Right atrium auricular region (tissue), 2 donors: ENCODE data around the gene TPI1. TPM values are rescaled to one million over a fixed set of nuclear protein-coding genes. Genes with fewer than 3 reads are reported as not detected.

Experiments
- DNase-seq: peaks from one replicate; pipeline ENCODE4 v3.0.0-alpha.2; 2019; ENCODE audit warnings: low spot score
- H3K27ac ChIP-seq, 2 donors: fragments of 200-600 bp; sonication (generic); 1 replicate in 1 of 2; 2 replicates in 1 of 2; pipeline ENCODE4 v1.5.1; 2016 to 2019
- H3K27me3 ChIP-seq, 2 donors: fragments of 200-600 bp; sonication (generic); one replicate each; pipeline versions ENCODE4 v1.5.1 to v1.6.0; 2017 to 2019
- H3K36me3 ChIP-seq: fragments of 200-600 bp; sonication (generic); one replicate; pipeline ENCODE4 v1.5.1; 2016
- H3K4me1 ChIP-seq, 2 donors: fragments of 200-600 bp; sonication (generic); one replicate each; pipeline versions ENCODE4 v1.5.1 to v1.6.0; 2017 to 2019
- H3K4me3 ChIP-seq, 2 donors: fragments of 200-600 bp; sonication (generic); 1 replicate in 1 of 2; 2 replicates in 1 of 2; pipeline ENCODE4 v1.5.1; 2017 to 2019; ENCODE audit warnings: mild to moderate bottlenecking in 1 of 2, moderate library complexity in 1 of 2
- H3K9me3 ChIP-seq, 2 donors: fragments of 200-600 bp; sonication (generic); one replicate each; pipeline ENCODE4 v1.5.1; 2019
- total RNA-seq, 2 donors: library from RNA; depleted of rRNA; stranded (reverse); fragments of >200 nt; gene quantifications; one replicate each; pipeline ENCODE4 v1.1.0, GENCODE V29; 2016
- TF ChIP-seq, protein P1 (sequence below), 2 donors: fragments of 200-600 bp; sonication (generic); IDR thresholded peaks; one replicate each; pipeline ENCODE4 v1.5.1; 2019; ENCODE audit warnings: antibody characterized with exemption in 2 of 2

TPI1 gene
- total RNA-seq, 2 donors from 2014 or later = 755 to 842 TPM

DNA sequence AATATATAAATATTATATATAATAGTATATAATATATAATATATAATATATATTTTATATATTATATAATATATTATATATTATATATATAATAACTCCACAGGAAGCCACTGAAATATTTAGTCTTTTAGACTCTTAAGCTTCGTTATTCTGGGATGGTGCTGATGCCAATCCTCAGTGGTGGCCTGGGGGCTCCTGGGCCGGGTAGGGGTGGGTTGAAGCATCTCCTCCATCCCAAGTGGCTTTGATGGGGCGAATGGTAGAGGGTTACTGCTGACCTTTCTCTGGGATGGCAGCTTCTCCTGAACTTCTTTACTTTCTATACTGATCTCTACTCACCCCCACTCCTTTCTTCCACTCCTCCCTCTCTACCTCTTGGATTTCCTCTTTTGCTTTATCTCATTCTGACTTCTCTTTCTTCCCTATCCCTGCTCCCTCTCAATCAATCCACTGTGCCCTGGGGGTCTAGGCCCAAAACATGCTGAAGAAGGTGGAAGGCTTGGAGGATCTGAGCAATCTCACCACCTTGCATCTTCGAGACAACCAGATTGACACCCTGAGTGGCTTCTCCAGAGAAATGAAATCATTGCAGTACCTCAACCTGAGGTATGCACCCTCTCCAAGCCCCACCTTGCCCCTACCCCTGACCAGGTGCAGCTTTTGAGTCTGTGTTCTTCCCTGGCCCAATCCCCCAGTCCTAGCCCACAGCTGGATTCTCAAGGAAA lies 42.3 kb downstream of the TPI1 start:
- TF ChIP-seq, protein P1, sequence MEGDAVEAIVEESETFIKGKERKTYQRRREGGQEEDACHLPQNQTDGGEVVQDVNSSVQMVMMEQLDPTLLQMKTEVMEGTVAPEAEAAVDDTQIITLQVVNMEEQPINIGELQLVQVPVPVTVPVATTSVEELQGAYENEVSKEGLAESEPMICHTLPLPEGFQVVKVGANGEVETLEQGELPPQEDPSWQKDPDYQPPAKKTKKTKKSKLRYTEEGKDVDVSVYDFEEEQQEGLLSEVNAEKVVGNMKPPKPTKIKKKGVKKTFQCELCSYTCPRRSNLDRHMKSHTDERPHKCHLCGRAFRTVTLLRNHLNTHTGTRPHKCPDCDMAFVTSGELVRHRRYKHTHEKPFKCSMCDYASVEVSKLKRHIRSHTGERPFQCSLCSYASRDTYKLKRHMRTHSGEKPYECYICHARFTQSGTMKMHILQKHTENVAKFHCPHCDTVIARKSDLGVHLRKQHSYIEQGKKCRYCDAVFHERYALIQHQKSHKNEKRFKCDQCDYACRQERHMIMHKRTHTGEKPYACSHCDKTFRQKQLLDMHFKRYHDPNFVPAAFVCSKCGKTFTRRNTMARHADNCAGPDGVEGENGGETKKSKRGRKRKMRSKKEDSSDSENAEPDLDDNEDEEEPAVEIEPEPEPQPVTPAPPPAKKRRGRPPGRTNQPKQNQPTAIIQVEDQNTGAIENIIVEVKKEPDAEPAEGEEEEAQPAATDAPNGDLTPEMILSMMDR (IDR thresholded peaks at IDR 0.05) = no peak
- no peak overlapping the region for H3K4me3 ChIP-seq
- H3K27me3 ChIP-seq = no peaks in the 10 kb centered on the region
- no peaks in the 10 kb centered on the region for H3K36me3 ChIP-seq
- peaks cover 0 to 16% of the 10 kb centered on the region in 2 donors for H3K4me1 ChIP-seq
- DNase-seq = no peak
- no peaks in the 10 kb centered on the region for H3K9me3 ChIP-seq
- H3K27ac ChIP-seq = no peak overlapping the region

DNA sequence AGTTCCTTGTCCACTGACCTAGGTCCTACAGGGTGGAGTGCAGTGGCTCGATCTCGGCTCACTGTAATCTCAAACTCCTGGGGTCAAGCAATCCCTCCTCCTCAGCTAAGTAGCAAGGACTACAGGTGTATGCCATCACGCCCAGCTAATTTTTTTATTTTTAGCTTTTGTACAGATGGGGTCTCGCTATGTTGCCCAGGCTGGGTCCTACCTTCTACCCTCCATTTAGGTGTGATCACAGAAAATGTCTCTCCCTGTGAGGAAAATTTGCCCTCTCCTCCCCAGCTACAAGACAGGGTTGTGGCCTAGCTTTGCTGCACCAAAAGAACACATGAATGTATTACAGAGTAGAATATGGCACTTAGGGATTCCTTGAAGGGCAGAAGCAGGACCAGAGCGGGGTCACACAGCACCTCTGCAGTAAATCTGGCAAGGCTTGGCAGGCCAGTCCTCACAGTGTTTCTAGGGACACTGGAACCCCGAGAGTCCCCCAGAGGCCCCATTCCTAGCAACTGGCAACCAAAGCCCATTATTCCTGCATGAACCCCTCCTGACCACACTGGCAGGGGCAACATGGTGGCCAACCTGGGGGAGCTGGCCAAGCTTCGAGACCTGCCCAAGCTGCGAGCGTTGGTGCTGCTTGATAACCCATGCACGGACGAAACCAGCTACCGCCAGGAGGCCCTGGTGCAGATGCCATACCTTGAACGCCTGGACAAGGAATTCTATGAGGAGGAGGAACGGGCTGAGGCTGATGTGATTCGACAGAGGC lies 45.0 kb downstream of the TPI1 start:
- no peak overlapping the region for H3K4me3 ChIP-seq
- TF ChIP-seq, protein P1 (IDR thresholded peaks at IDR 0.05) = no peak
- H3K27ac ChIP-seq = no peak overlapping the region
- H3K4me1 ChIP-seq = peaks cover 0 to 23% of the 10 kb centered on the region in 2 donors
- no peaks in the 10 kb centered on the region for H3K9me3 ChIP-seq
- DNase-seq = no peak
- H3K36me3 ChIP-seq = no peaks in the 10 kb centered on the region
- no peaks in the 10 kb centered on the region for H3K27me3 ChIP-seq

DNA sequence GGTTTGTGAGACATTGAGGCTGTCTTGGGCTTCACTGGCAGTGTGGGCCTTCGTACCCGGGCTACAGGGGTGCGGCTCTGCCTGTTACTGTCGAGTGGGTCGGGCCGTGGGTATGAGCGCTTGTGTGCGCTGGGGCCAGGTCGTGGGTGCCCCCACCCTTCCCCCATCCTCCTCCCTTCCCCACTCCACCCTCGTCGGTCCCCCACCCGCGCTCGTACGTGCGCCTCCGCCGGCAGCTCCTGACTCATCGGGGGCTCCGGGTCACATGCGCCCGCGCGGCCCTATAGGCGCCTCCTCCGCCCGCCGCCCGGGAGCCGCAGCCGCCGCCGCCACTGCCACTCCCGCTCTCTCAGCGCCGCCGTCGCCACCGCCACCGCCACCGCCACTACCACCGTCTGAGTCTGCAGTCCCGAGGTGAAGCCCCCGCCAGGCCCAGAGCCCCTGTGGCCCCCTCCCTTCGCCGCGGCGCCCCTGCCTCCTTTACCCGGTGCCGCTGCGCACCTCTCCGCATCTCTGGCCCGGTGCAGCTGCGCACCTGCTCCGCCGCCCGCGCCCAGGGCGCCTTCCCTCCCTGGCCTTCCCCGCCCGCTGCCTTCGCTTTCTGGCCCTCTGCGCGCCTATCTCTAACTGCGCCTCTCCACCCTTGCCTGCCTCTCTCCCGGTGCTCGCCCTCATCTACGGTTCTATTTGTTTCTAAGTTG lies 47.1 kb downstream of the TPI1 start, which contains the start of gene ENO2:
ENO2 (plus strand) TSS at position 335 of the 701 bp plus-strand sequence. CDS start 1,253 bp downstream, outside the sequence.
- peaks cover 4% of the 10 kb centered on the region for H3K36me3 ChIP-seq
- peaks cover 0 to 23% of the 10 kb centered on the region in 2 donors for H3K4me1 ChIP-seq
- TF ChIP-seq, protein P1 (IDR thresholded peaks at IDR 0.05) = no peak
- no peaks in the 10 kb centered on the region for H3K9me3 ChIP-seq
- peak within 1 kb of the TSS; percentile 76 to 81 for H3K4me3 ChIP-seq
- H3K27me3 ChIP-seq = no peaks in the 10 kb centered on the region
- H3K27ac ChIP-seq = peak within 1 kb of the TSS; percentile 73 to 78
- peak; percentile 84 for DNase-seq

DNA sequence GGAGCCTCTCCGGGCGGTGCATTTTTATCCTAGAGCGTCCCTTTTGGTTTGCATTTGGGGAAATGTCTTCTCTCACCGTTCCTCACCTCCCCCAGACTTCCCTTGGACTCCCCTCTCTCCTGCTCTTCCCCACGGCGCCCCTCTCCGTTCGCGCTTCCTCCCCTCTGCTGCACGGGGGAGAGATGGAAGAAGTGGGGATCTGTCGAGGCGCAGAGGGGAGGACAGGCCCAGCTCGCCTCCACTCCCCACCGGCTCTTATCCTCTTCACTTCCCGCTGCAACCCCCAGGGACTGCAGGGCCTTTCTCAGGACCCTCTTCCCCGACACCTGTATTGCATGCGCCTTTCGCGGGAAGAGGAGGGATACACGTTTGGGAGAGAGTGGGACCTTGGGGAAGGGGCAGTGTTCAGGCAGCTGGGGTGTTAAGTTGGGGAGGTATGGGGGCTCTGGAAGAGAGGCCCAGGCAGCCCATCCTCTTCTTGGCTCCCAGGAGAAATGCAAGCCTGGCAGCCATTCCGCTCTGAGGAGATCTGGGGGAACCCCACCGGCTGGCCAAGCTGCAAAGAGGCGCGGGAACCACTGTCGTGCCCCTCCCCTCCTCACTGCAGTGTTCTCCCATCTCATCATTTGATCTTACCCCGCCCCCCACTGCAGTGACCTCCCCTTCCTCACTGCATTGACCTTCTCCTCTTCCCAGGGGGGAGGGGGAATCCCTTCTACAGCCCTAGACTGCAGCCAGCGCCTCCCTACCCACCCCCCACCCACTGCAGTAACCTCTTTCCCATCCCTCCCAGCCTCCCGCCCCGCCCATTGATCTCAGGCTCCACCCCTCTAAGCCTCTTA lies 47.8 kb downstream of the TPI1 start:
- DNase-seq = no peak
- Histone ChIP-seq H3K27me3 (no peaks in the 10 kb centered on the region), H3K36me3 (peaks cover 4% of the 10 kb centered on the region), H3K9me3 (no peaks in the 10 kb centered on the region), H3K27ac (peak overlapping the region; percentile 73 to 78), H3K4me1 (peaks cover 0 to 23% of the 10 kb centered on the region in 2 donors), H3K4me3 (peak overlapping the region; percentile 76 to 81)
- TF ChIP-seq, protein P1 (IDR thresholded peaks at IDR 0.05) = no peak

DNA sequence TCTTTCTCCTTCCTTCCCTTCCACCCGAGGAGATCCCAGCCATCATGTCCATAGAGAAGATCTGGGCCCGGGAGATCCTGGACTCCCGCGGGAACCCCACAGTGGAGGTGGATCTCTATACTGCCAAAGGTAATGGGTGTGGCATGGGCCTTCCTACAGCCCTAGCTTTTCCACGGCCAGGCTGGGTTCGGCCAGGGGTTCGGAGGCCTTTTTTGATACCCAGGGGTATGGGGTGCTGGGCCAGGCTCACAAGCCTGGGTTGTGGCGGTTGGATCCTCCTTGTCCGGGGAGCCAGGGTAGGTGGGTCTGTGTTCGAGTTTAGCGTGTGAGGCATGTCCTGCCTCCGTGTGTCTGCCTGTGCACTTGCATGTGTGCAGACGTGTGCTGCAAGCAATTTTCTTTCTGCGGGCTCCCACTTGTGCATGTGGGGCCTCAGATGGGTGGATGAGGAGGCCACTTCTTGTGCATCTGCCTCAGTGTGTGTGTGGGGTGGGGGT lies 48.5 kb downstream of the TPI1 start:
- no peaks in the 10 kb centered on the region for H3K9me3 ChIP-seq
- no peak overlapping the region for H3K27ac ChIP-seq
- no peak for DNase-seq
- H3K4me3 ChIP-seq = no peak overlapping the region
- peaks cover 4% of the 10 kb centered on the region for H3K36me3 ChIP-seq
- H3K4me1 ChIP-seq = peaks cover 0 to 23% of the 10 kb centered on the region in 2 donors
- TF ChIP-seq, protein P1 (IDR thresholded peaks at IDR 0.05) = no peak
- H3K27me3 ChIP-seq = no peaks in the 10 kb centered on the region
